ENCODE measurements around the gene H6PD. TPM values are rescaled to one million over a fixed set of nuclear protein-coding genes. Genes with fewer than 3 reads are reported as not detected.

Gene H6PD
- total and polyA plus RNA-seq, 9 of the 15 experiments (the other 6 are each of a cell fraction or from before 2014, with no cell fraction given), result 0.04 to 2.5 (median 0.95) TPM

DNA sequence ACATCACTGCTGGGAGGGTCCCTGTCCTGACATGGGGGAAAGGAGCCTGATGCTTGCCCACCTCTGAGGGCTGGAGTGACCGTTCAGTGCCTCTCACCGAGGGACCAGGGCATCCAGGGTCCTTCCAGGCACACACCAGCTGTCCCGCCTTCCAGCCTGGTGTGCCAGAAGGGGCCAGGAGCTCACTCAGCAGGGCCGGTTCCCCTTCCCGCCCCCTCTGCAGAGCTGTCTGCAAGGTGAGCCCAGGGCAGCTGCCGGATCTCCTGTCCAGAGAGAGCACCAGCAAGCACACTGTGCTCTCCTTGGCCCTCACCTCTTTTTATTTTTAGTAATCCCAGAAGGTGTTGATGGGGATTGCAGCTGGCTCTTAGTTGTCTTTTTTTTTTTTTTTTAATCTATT lies 16.9 kb downstream of the H6PD start:
- H2AFZ ChIP-seq (ENCODE audit: low read depth, low read length), result no peak overlapping the region
- CTCF ChIA-PET (ENCODE audit: low intra/inter-chr PET ratio), result interaction anchor here (0.6 kb wide), 1 partner anchor 16 kb away, joined by 3 read pairs; no protein-coding TSS in a partner anchor
- no peaks in the 10 kb centered on the region for H3K9me1 ChIP-seq (ENCODE audit: control insufficient read depth, insufficient read depth, low read length)
- in situ Hi-C loops (cut with MboI) (no loop called here), intact Hi-C loops (cut with micrococcal nuclease) (no loop called here)
- no peak overlapping the region for H3K9ac ChIP-seq (ENCODE audit: insufficient read depth in 1 of 2, low read depth in 2 of 2, low read length in 2 of 2)
- H3K4me2 ChIP-seq (ENCODE audit: insufficient read depth, low read length), result no peak overlapping the region
- DNase-seq (ENCODE audit: extremely low read depth in 1 of 4, low spot score in 3 of 4) (no peak), ATAC-seq (no peak), FAIRE-seq (no peak)
- H3K9me3 ChIP-seq (replicated peaks; ENCODE audit: control insufficient read depth, insufficient read depth, low read depth, low read length), result no peaks in the 10 kb centered on the region
- BruUV-seq (replicated peaks), result no TSS peak
- peaks cover 33 to 73% of the 10 kb centered on the region in 2 experiments for H3K27me3 ChIP-seq (ENCODE audit: control insufficient read depth in 2 of 2, insufficient read depth in 2 of 2, low read length in 2 of 2)
- H3K4me1 ChIP-seq (replicated peaks in 1 of 2; ENCODE audit: control insufficient read depth in 2 of 2, insufficient read depth in 2 of 2, low read length in 2 of 2), result peaks cover 0 to 21% of the 10 kb centered on the region in 2 experiments; a peak in 1 of 5 replicates
- H3K36me3 ChIP-seq (ENCODE audit: control insufficient read depth, insufficient read depth, low read length), result no peaks in the 10 kb centered on the region
- WGBS (ENCODE audit: insufficient coverage, low coverage, missing lambda C conversion rate), result 4% methylated on average over 6 of the region's 6 CpGs
- H3K4me3 ChIP-seq, result no peak overlapping the region
- no peak overlapping the region for H3K27ac ChIP-seq (ENCODE audit: extremely low read depth, low read depth, low read length)
- POLR2A ChIA-PET, result interaction anchor here (0.6 kb wide), 1 partner anchor 81 kb away, joined by 3 read pairs; no protein-coding TSS in a partner anchor
- H3K79me2 ChIP-seq (ENCODE audit: control insufficient read depth, insufficient read depth, low read length), result no peaks in the 10 kb centered on the region
- H4K20me1 ChIP-seq (replicated peaks; ENCODE audit: control insufficient read depth, insufficient read depth, low read length), result peaks cover 18% of the 10 kb centered on the region; the same call in 1 of the 2 replicates
- TF ChIP-seq, protein P1, sequence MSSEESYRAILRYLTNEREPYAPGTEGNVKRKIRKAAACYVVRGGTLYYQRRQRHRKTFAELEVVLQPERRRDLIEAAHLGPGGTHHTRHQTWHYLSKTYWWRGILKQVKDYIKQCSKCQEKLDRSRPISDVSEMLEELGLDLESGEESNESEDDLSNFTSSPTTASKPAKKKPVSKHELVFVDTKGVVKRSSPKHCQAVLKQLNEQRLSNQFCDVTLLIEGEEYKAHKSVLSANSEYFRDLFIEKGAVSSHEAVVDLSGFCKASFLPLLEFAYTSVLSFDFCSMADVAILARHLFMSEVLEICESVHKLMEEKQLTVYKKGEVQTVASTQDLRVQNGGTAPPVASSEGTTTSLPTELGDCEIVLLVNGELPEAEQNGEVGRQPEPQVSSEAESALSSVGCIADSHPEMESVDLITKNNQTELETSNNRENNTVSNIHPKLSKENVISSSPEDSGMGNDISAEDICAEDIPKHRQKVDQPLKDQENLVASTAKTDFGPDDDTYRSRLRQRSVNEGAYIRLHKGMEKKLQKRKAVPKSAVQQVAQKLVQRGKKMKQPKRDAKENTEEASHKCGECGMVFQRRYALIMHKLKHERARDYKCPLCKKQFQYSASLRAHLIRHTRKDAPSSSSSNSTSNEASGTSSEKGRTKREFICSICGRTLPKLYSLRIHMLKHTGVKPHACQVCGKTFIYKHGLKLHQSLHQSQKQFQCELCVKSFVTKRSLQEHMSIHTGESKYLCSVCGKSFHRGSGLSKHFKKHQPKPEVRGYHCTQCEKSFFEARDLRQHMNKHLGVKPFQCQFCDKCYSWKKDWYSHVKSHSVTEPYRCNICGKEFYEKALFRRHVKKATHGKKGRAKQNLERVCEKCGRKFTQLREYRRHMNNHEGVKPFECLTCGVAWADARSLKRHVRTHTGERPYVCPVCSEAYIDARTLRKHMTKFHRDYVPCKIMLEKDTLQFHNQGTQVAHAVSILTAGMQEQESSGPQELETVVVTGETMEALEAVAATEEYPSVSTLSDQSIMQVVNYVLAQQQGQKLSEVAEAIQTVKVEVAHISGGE (CRISPR knock-in tag; IDR thresholded peaks at IDR 0.05), result no peak
- TF ChIP-seq BMI1 (IDR thresholded peaks at IDR 0.05; ENCODE audit: low read length), result no peak
- TF ChIP-seq, protein P2, sequence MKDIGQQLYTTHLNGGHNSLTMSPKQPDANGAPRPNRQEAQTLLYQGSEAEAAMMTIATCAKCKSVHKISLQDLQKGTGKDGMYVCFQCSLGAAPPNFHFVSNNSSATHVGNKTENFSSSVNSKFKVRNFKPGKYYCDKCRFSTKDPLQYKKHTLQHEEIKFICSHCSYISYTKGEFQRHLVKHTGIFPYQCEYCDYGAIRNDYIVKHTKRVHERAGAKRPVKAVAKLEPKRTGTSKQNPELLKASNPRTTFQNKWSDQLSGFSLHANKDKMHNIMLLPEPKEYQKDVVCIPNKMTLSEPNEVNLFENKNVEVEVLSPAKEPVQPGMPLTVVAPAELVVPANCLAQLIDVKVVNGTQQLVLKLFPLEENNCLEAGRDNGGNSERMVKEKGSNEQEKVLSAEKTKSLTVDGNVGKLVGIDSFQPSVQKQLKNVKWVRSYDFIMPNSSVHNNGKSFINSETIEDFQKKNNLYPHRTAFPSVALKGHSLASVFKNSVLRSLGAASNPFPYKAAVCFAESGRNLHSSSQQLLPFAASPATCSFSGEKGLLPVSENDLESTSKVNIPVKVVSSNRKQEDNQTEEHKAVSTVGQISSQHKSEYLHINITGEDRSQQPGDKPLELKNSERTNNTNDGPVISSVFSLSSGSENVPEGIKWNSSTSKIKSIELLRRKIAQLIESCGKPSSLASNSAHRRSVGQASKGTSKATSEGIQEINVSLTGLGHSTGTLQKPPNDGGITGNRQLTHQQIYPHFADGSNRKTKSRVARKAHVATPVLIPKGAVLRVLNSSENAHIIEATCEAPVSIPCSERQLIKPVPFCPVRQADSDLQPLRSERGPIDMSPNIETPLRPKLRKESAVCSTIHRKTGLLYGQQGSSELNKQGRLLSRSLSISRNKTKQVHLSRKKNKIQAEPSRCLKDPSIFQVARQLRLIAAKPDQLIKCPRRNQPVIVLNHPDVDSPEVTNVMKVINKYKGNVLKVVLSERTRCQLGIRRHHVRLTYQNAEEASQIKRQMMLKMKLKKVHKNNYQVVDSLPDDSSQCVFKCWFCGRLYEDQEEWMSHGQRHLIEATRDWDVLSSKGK (CRISPR knock-in tag; IDR thresholded peaks at IDR 0.05), result no peak
- no peak for TF ChIP-seq TAF9B (IDR thresholded peaks at IDR 0.05; ENCODE audit: partially characterized antibody)
- TF ChIP-seq CREM (IDR thresholded peaks at IDR 0.05; ENCODE audit: low read depth), result no peak
- TF ChIP-seq FOXJ2 (tag; IDR thresholded peaks at IDR 0.05), result no peak
- no peak for TF ChIP-seq SIRT6 (IDR thresholded peaks at IDR 0.05; ENCODE audit: low read depth, low read length)
- no peak for TF ChIP-seq RBM15 (IDR thresholded peaks at IDR 0.05; ENCODE audit: insufficient read depth, low read length)
- TF ChIP-seq ZNF253 (CRISPR knock-in tag; conservative IDR thresholded peaks at IDR 0.05), result no peak
- no peak for TF ChIP-seq NR2C2 (CRISPR knock-in tag; IDR thresholded peaks at IDR 0.05)
- no peak for TF ChIP-seq NR2C2 (tag; IDR thresholded peaks at IDR 0.05)
- no peak for TF ChIP-seq EP300 (IDR thresholded peaks at IDR 0.05; ENCODE audit: low read length)
- TF ChIP-seq RCOR1 (IDR thresholded peaks at IDR 0.05; ENCODE audit: borderline replicate concordance in 1 of 2, low read depth in 2 of 2, low read length in 2 of 2), result no peak
- no peak for TF ChIP-seq DNMT1 (IDR thresholded peaks at IDR 0.05)
- no peak for TF ChIP-seq L3MBTL2 (IDR thresholded peaks at IDR 0.05)
- no peak for TF ChIP-seq KLF1 (tag; IDR thresholded peaks at IDR 0.05)
- no peak for TF ChIP-seq MCM2 (IDR thresholded peaks at IDR 0.05; ENCODE audit: low read depth)
- TF ChIP-seq ETV5 (CRISPR knock-in tag; IDR thresholded peaks at IDR 0.05; ENCODE audit: low read depth), result no peak
